Medulla oblongata (tissue), 1 donor: Measurements from ENCODE around the gene CST4.
"Not testable (repeated sequence)": the region's sequence is repeated elsewhere in the genome, so short reads cannot be mapped to it uniquely, and the experiment has no call there.

Experiments used
- DNase-seq: peaks from one replicate; pipeline ENCODE4 v3.0.0-alpha.2; 2015; ENCODE audit errors: extremely low spot score

The CST4 gene, protein sequence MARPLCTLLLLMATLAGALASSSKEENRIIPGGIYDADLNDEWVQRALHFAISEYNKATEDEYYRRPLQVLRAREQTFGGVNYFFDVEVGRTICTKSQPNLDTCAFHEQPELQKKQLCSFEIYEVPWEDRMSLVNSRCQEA

DNA sequence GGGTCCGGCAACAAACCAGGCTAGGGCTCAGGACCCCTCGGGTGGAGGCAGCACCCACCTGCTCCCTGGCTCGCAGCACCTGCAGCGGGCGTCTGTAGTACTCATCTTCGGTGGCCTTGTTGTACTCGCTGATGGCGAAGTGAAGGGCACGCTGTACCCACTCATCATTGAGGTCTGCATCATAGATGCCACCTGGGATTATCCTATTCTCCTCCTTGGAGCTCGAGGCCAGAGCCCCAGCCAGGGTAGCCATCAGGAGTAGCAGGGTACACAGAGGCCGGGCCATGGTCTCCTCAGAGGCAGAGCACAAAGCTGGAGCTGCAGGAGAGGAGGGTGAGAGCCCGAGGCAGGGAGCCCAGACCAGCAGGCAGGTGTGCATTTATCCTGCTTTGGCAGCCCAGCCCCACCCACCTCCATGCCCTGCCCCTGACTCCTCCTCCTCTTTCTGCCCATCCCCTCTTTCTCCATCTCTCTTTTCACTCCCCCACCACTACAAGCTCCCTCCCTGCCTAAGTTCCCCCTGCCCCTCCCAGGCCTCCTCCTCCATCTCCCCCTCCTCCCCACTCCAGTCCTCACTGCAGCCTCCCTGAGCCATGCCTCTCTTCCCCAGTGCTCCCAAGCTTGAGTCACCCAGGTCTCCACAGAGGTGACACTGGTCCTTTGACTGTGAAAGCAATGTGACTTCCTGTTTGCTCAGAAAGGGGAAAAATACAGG, at the start of gene CST4:
TSS of gene CST4 (minus strand) at position 355 of the 715 bp plus-strand sequence. CDS start at position 286, 69 bp downstream.
- not testable (repeated sequence) for DNase-seq

GRCh38 chr20:23735391-23735790, 46.6 kb upstream of the CST4 start:
- DNase-seq, result peak; percentile 44

DNA sequence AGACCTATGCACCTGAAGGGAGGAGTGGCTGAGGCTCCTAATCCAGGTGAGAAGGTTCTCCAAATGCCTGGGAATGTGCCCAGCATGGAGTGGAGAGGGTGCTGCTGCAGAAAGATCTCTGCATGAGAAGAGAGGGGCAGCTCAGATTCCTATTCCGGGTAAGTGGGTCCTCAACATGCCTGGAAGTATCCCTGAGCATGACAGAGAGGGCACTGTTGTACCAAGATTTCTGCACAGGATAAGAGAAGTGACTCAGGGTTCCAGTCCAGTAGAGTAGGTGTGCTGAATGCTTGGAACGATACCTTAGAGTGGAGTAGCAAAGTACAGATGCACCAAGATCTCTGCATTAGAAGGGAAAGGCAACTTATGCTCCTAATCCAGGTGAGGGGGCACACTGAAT, 46.1 kb upstream of the CST4 start:
- not testable (repeated sequence) for DNase-seq

DNA sequence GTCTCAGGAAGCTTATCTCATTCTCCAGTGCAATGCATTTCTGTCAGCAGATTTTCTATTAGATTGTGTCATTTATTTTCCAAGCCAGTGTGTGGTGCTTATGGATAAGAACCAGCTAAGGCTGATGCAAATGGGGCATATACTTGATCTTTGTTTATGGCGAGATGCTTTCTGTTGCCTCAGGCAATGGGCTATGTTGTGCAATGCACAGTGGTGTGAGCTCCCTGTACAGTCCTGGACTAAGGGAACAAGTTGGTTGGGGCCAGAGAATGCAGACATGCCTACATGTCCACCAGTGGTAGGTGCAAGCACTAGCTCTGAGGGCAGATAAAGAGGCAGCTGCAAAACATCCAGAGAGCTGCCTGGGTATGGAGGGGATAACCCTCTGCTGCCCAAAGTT, 45.6 kb upstream of the CST4 start:
- not testable (repeated sequence) for DNase-seq

GRCh38 chr20:23727016-23727415, 38.2 kb upstream of the CST4 start:
- no peak for DNase-seq

DNA sequence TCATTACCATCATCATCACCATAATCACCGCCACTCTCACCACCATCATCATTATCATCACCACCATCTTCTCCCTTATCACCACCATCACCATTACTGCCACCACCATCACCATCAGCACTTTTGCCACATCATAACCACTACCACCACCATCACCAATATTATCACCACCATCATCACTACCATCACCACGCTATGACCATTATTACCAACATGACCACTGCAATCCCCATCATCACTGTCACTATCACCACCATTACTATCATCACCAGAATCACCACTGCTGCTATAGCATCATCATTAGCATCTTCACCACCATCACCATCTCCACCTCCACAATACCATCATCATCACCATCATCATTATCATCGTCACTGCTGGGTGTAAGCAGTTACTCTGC, 36.3 kb upstream of the CST4 start:
- DNase-seq, result no peak

- DNase-seq, result peak; percentile 7
Measured at GRCh38 chr20:23723659-23724307, 34.9 kb upstream of the CST4 start.

DNA sequence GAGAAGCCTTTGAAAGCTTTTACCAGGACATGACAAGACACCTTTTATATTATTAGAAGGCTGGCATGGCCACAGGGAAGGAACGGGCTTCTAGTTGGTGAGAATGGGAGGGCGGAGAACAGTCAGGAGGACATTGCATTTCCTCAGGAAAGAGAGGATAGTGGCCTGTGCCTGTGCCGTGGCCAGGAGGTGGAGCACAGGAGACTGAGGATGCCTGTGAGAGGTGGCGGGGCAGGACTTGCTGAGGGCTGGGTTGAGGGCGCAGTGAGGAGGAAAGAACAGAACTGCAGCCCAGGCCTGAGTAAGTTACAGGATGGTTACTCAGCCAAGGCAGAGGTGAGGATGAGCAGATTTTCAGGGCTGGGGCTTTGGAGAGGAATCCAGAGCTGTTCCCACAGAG, 34.0 kb upstream of the CST4 start:
- not testable (repeated sequence) for DNase-seq

DNA sequence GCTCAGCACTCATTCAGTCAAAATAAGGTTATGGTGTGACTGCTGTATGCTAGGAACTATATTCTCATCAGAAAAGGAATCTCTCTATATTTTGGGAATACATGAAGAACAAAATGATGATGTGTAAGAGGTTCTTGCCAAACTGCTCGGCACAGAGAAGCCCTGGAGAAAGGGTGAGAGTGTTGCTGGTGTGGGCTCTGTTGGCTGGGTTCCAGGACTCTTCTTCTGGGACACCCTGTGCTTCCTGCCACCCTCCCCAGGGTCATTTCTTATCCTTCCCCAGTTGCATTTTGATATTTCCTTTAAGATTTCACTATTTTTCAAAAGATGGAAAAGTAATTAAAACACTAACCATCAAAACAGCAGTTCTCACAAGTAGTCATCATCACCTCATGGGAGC, 33.1 kb upstream of the CST4 start:
- no peak for DNase-seq

- not testable (repeated sequence) for DNase-seq
Measured at GRCh38 chr20:23719351-23719750, 30.5 kb upstream of the CST4 start.

- DNase-seq, result not testable (repeated sequence)
Measured at GRCh38 chr20:23711778-23712177, 22.9 kb upstream of the CST4 start.

GRCh38 chr20:23710771-23711170, 21.9 kb upstream of the CST4 start:
- DNase-seq, result no peak

DNA sequence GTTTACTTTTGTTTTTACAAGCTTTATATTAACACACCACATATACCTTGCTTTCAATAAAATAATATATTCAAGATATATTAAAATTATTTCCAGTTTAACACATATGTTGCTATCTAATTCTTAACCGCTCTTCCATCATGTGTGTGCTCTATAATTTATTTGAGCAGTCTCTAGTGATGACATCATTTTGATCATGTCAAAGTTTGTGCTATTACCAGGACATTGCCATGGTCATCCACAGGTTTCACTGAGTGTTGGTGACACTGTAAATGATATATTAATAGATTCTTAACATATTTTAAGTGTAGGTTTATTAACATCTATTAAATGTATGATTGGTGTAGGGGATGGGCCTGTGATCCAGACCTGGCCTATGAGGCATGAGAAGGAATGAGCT, 17.1 kb upstream of the CST4 start:
- no peak for DNase-seq

- no peak for DNase-seq
Measured at GRCh38 chr20:23702021-23702420, 13.2 kb upstream of the CST4 start.

DNA sequence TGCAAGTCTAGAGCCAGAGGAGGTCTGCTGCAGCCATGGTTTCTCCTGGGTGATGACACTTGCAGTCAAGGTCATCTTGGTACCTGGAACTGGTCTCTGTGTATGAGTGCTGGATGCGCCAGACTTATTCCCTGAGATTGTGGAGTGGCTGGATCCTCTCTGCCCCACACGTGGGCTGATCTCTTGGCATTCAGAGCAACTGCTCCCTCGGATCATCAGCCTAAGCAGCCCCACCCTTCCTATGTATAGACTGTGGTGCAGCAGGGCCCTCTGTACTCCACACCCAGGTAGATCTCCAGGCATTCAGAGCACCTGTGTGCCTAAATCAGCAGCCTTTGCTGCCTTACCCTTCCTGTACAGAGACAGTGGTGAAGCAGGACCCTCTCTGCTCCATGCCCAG, 12.1 kb upstream of the CST4 start:
- DNase-seq, result no peak

DNA sequence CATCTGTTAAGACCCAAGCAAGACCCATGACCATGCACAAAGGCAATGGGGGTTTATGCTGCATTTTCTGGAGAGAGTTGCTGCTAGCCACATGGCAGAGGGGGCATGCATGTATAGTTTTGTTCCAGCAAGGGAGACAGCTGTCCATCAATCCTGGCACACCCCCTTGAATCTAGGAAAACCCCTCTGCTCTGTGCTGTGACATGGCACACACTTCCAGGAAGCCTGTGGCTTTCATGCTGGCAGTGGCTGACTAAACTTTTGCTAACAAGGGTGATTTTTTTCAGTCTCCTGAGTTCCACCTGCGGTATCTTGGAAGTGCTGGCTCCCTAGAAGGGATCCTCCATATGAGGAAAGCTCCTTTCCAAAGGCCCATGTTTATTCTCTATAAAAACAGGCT, 9.1 kb upstream of the CST4 start:
- DNase-seq, result no peak

DNA sequence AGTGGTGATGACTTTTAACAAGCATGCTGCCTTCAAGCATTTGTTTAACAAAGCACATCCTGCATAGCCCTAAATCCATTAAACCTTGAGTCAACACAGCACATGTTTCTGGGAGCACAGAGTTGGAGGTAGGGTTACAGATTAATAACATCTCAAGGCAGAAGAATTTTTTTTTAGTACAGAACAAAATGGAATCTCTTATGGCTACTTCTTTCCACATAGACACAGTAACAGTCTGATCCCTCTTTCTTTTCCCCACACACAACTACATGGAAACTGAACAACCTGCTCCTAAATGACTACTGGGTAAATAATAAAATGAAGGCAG, 6.2 kb upstream of the CST4 start:
- DNase-seq, result not testable (repeated sequence)

DNA sequence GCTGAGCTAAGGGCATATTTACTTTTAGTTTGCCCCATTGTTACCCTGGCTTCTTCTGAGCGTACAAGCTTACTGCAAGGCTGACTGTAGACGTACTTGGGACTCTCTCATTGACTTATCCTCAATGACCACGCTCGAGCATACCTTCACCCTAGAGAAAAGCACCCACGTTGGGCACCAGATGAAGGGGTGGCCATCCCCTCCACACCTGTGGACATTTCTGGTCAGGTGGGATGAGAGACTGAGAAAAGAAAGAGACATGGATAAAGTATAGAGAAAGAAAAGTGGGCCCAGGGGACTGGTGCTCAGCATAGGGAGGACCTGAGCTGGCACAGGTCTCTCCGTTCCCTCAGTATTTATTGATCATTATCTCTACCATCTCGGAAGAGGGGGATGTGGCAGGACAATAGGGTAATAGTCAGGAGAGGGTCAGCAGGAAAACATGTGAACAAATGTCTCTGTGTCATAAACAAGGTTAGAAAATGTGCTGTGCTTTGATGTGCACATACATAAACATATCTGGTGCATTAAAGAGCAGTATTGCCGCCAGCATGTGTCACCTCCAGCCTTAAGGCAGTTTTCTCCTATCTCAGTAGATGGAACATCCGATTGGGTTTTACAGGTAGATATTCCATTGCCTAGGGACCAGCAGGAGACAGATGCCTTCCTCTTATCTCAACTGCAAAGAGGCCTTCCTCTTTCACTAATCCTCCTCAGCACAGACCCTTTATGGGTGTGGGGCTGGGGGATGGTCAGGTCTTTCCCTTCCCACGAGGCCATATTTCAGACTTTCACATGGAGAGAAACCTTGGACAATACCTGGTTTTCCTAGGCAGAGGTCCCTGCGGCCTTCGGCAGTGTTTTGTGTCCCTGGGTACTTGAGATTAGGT, 5.6 kb upstream of the CST4 start:
- not testable (repeated sequence) for DNase-seq

DNA sequence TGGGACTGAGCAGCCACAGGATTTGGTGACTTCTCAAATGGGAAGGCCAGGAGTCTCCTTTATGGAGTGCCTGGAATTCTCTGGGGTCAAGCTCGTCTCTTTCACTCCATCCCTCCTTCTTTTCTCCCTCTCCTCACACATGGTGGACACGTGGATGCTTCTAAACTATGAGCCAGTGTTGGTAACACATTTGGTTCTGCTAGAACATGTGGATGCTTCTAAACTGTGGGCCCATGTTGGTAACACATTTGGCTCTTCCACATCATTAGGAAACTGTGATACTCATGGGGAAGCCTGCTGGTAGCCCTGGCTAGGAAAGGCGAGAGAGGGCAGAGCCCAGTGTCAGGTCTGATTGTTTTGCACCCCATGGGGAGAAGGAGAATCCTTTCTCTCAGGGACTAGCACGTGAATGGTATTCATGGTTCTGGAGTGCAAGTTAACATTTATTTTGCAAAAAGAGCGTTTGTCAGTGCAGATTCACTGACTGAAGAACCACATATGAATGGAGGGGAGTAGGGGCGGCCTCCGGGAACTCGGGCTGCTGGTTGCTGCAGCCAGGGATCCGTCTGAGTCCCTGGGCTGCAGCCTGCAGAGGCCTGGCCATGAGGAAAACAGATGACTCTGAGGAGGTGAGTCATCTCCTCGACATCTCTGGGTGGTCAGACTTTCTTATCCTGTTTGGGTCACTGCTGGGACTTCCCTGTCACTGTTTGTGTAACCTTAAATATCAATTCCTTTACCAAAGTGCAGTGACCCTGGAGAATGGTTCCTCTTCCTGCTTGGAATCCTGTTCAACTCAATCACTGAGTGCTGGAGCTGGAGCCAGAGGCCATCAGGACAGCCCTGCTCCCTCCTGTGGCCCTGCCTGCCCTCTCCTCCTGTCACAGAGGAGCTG, 4.1 kb upstream of the CST4 start:
- DNase-seq, result not testable (repeated sequence)

GRCh38 chr20:23691675-23692074, 2.8 kb upstream of the CST4 start:
- no peak for DNase-seq

- no peak for DNase-seq
Measured at GRCh38 chr20:23690581-23690980, 1.7 kb upstream of the CST4 start.
